Activated T-helper 17 cell treated with anti-CD3 and anti-CD28 coated beads, Interleukin-2, amount 50 U/mL, for 72 hours (primary cell): ENCODE measurements around the gene NPRL2. TPM values are rescaled to one million over a fixed set of nuclear protein-coding genes. Genes with fewer than 3 reads are reported as not detected.

Source experiments
- ATAC-seq: fragments of 150-1000 bp; cut with Tn5 transposase; replicated peaks from 2 replicates; pipeline ENCODE4 v1.10.0; 2021; ENCODE audit warnings: mild to moderate bottlenecking, moderate library complexity
- H3K27ac Mint-ChIP-seq: one replicate; pipeline ENCODE4 v1.8.0; 2022; ENCODE audit warnings: mixed read lengths
- H3K27me3 Mint-ChIP-seq: one replicate; pipeline ENCODE4 v1.8.0; 2022; ENCODE audit warnings: mixed read lengths
- H3K36me3 Mint-ChIP-seq: one replicate; pipeline ENCODE4 v1.8.0; 2022; ENCODE audit warnings: low read depth, mild to moderate bottlenecking, mixed read lengths
- H3K4me1 Mint-ChIP-seq: one replicate; pipeline ENCODE4 v1.8.0; 2022; ENCODE audit warnings: mixed read lengths
- H3K4me3 Mint-ChIP-seq: one replicate; pipeline ENCODE4 v1.8.0; 2022; ENCODE audit warnings: mild to moderate bottlenecking, mixed read lengths
- H3K9me3 Mint-ChIP-seq: one replicate; pipeline ENCODE4 v1.8.0; 2022; ENCODE audit warnings: mixed read lengths
- total RNA-seq, 2 donors: library from RNA; stranded (reverse); gene quantifications; one replicate each; pipeline ENCODE4 v1.2.3, GENCODE V29; 2022

The NPRL2 gene
- total RNA-seq, 2 donors from 2014 or later: 50.2 to 96.5 TPM

GRCh38 chr3:50333744-50334328 is 16.7 kb downstream of the NPRL2 start:
- H3K4me1 Mint-ChIP-seq: peaks cover 14% of the 10 kb centered on the region
- H3K4me3 Mint-ChIP-seq: peak overlapping the region; percentile 98
- peaks cover 99% of the 10 kb centered on the region for H3K36me3 Mint-ChIP-seq
- peak overlapping the region; percentile 82 for H3K27ac Mint-ChIP-seq
- H3K27me3 Mint-ChIP-seq: no peaks in the 10 kb centered on the region
- no peaks in the 10 kb centered on the region for H3K9me3 Mint-ChIP-seq
- ATAC-seq: no peak

- no peak overlapping the region for H3K4me3 Mint-ChIP-seq
- H3K9me3 Mint-ChIP-seq: no peaks in the 10 kb centered on the region
Measured at GRCh38 chr3:50331364-50331907, 19.1 kb downstream of the NPRL2 start.

DNA sequence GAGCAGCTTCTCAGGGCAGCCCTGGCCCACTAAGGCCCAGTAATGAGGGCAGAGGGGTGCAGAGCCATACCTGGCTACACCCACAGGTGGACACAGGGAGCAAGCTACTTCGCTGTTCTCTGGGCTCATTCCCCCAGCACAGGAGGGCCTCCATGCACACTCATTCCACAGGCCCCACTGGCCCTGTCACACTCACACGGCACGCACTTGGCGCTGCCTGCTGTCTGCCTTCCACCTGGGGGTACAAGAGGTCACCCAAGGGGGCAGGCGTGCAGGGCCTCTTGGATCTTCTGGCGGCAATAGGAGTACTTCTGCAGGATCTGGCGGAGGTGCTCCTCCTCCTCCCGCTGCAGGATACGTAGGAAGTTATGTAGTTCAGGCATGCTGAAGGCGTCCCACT is 20.2 kb downstream of the NPRL2 start:
- no peak overlapping the region for H3K27ac Mint-ChIP-seq
- no peak for ATAC-seq
- no peaks in the 10 kb centered on the region for H3K27me3 Mint-ChIP-seq
- H3K36me3 Mint-ChIP-seq: peaks cover 75% of the 10 kb centered on the region
- H3K4me1 Mint-ChIP-seq: peaks cover 9% of the 10 kb centered on the region
- H3K4me3 Mint-ChIP-seq: no peak overlapping the region
- H3K9me3 Mint-ChIP-seq: no peaks in the 10 kb centered on the region

More at GRCh38 chr3:50331364-50331907, 19.1 kb downstream of the NPRL2 start:
- H3K27me3 Mint-ChIP-seq: no peaks in the 10 kb centered on the region
- peaks cover 84% of the 10 kb centered on the region for H3K36me3 Mint-ChIP-seq
- H3K27ac Mint-ChIP-seq: no peak overlapping the region
- ATAC-seq: no peak
- H3K4me1 Mint-ChIP-seq: peaks cover 9% of the 10 kb centered on the region

DNA sequence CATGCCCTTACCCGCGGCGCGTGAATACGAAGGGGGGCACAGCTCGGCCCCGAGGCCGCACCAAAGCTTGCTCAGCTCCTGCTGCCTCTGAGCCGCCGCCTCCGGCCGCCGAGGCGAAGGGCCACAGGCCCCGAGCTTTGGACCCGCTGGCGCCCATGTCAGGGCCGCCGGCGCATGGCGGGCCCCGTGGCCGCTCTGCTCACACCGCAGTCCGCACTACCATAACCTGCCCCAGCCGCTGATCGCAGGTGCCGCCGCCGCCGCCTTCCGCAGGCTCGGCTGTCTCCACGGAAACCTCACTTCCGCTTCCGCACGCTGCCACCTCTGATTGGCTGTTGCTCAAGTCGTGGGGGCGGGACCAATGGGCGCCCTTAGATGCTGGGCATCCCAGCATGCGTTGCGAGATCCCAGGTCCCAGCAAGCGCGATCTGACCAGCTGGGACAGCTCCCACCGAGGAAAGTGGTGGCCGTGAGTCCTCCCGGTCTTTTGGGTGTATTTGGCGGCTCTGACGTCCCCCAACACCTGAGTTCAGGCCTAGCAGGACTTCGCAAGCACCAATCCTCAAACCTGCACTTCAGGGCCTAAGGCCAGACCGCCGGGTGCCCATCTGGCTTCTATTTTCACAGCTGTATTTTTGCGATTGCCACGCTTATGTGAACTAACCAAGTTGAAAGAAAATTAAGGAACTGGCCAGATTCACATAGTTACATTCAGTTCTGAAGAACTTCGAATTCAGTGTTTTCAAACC is 22.5 kb downstream of the NPRL2 start, which contains the start of gene TUSC2:
TSS of gene TUSC2 (minus strand) at position 281 of the 749 bp plus-strand sequence. CDS start at position 157, 124 bp downstream.
- Mint-ChIP-seq H3K27me3 (no peaks in the 10 kb centered on the region), H3K4me1 (no peaks in the 10 kb centered on the region), H3K27ac (peak within 1 kb of the TSS; percentile 87), H3K4me3 (peak within 1 kb of the TSS; percentile 82), H3K36me3 (peaks cover 62% of the 10 kb centered on the region), H3K9me3 (no peaks in the 10 kb centered on the region)
- peak; percentile 98 for ATAC-seq

DNA sequence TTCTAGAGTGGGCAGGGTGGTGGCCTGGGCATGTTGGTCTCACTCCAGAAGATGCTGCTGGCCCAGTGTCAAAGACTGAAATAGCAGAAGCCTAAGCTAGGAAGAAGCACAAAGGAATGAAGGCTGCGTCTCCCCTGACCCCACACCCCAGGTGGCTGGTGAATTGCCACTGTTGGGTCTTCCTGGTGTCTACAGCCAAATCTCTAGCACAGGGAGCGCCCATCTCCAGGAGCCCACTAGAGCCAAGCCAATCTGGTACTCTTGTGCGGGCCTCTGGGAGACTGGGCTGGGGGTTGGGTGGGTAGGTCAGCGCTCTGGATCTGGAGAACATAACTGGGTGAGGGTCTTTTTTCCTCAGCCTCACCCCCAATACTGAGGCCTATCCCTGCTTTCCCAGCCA is 23.4 kb downstream of the NPRL2 start:
- no peak for ATAC-seq

GRCh38 chr3:50326182-50326541 is 24.4 kb downstream of the NPRL2 start:
- Mint-ChIP-seq H3K27me3 (no peaks in the 10 kb centered on the region), H3K36me3 (peaks cover 42% of the 10 kb centered on the region), H3K9me3 (no peaks in the 10 kb centered on the region), H3K4me3 (peak overlapping the region; percentile 82), H3K27ac (no peak overlapping the region), H3K4me1 (no peaks in the 10 kb centered on the region)
- no peak for ATAC-seq

More for the DNA sequence above, 23.4 kb downstream of the NPRL2 start:
- H3K27ac Mint-ChIP-seq: peak overlapping the region; percentile 87
- peaks cover 52% of the 10 kb centered on the region for H3K36me3 Mint-ChIP-seq
- H3K27me3 Mint-ChIP-seq: no peaks in the 10 kb centered on the region
- H3K4me1 Mint-ChIP-seq: no peaks in the 10 kb centered on the region
- H3K4me3 Mint-ChIP-seq: peak overlapping the region; percentile 82
- no peaks in the 10 kb centered on the region for H3K9me3 Mint-ChIP-seq

DNA sequence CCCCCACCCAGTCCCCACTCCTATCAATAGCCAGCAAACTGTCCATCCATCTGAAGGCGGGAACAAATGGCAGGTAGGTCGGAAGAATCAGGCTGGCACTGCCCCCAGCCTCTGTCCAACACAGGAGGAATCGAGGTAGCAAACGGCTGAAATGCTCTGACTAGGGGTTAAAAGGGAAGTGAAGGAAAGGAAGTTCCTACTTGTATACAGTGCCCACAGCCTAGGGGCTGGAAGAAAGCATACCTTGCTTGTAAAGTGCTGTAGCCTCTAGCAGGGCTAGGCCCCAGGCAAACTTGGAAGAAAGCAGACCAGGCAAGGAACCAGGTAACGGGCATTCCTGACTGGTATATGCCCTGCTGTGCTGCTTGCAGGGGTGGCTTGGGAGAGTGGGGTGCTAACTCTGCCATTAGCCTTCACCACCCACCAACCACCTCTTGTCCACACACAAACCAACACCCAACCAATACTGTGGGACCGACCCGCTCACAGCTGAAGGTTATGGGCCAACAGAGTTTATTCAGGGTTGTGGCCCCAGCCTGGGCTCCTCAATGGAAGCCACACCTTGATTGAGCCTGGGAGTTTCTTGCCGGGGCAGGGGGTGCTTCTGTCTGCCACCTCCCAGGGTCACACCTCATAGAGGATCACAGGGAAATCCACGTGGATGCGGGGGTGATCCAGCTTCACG is 24.9 kb downstream of the NPRL2 start:
- Mint-ChIP-seq H3K9me3 (no peaks in the 10 kb centered on the region), H3K4me1 (no peaks in the 10 kb centered on the region), H3K27me3 (no peaks in the 10 kb centered on the region), H3K36me3 (peaks cover 37% of the 10 kb centered on the region), H3K4me3 (peak overlapping the region; percentile 82), H3K27ac (no peak overlapping the region)
- ATAC-seq: no peak

- no peaks in the 10 kb centered on the region for H3K27me3 Mint-ChIP-seq
- ATAC-seq: no peak
- H3K36me3 Mint-ChIP-seq: peaks cover 31% of the 10 kb centered on the region
- H3K27ac Mint-ChIP-seq: peak overlapping the region; percentile 4
- no peak overlapping the region for H3K4me3 Mint-ChIP-seq
- H3K4me1 Mint-ChIP-seq: peaks cover 2% of the 10 kb centered on the region
- H3K9me3 Mint-ChIP-seq: no peaks in the 10 kb centered on the region
Measured at GRCh38 chr3:50325113-50325480, 25.5 kb downstream of the NPRL2 start.

DNA sequence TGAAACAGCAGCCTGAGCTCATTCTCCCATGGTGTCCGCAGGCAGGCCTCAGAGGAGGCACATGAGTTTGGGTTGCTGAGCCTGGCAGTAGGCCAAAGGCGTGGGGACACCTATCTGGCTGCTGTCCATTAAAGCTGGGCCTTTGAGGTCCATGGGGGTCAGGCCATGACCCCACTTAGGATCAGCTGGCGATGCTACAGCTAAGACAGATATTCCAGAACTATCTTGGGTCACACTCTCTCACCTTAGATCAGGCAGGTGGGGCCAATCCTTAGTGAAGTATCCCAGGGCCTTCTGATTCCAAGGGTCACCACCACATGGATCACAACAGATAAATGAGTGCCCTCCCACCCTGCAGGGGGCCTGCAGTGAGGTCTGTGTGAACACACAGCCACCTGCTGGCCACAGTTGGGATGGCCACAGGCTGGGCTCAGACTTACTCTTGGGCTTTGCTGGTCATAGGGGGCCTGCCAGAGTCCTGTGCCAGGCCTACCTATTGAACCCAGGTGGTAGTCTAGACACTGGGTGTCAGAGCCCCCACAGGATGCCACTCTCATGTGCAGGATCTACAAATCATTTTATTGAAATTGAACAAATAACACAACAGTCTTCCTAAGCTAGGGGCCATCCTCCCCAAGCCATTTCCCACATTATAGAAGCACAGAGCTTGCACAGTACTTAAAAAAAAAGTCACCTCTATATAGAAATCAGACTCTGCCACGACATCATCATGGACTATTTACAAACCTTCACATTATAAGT is 26.0 kb downstream of the NPRL2 start:
- H3K4me1 Mint-ChIP-seq: peaks cover 6% of the 10 kb centered on the region
- no peak overlapping the region for H3K4me3 Mint-ChIP-seq
- no peak for ATAC-seq
- H3K9me3 Mint-ChIP-seq: no peaks in the 10 kb centered on the region
- H3K27ac Mint-ChIP-seq: peak overlapping the region; percentile 4
- H3K27me3 Mint-ChIP-seq: no peaks in the 10 kb centered on the region
- H3K36me3 Mint-ChIP-seq: peaks cover 26% of the 10 kb centered on the region

DNA sequence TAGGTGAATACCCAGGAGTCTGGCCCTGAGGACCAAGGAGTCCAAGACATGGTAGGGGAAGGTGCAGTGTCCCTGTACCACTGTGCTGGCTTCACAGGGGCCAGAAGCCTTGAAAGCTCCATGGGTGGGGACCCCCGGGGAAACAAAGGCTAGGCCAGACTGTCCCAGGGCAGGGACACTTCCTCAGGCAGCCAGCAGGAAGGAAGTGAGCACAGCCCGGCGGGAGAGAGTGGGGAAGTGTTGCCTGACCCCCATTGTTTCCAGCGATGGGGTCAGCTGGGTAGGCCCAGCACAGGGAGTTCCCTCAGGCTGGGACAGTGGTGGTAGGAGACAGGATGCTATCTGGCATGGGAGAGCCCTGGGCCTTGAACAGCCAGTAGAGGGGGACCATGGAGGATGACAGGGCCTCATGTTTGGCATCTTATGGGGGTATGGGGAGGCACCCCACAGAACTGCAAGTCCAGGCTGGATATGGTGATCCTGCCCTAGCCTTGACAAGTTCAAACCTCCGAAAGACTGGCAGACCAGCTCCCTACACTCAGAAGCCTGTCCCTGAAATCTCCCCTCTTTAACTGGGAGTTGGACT is 26.9 kb downstream of the NPRL2 start:
- peak overlapping the region; percentile 25 for H3K27ac Mint-ChIP-seq
- no peaks in the 10 kb centered on the region for H3K9me3 Mint-ChIP-seq
- ATAC-seq: no peak
- H3K4me3 Mint-ChIP-seq: no peak overlapping the region
- no peaks in the 10 kb centered on the region for H3K27me3 Mint-ChIP-seq
- peaks cover 19% of the 10 kb centered on the region for H3K36me3 Mint-ChIP-seq
- peaks cover 11% of the 10 kb centered on the region for H3K4me1 Mint-ChIP-seq

GRCh38 chr3:50323092-50323600 is 27.4 kb downstream of the NPRL2 start:
- peak overlapping the region; percentile 25 for H3K27ac Mint-ChIP-seq
- H3K9me3 Mint-ChIP-seq: no peaks in the 10 kb centered on the region
- peak overlapping the region; percentile 88 for H3K4me3 Mint-ChIP-seq
- peaks cover 13% of the 10 kb centered on the region for H3K36me3 Mint-ChIP-seq
- H3K4me1 Mint-ChIP-seq: peaks cover 11% of the 10 kb centered on the region
- no peaks in the 10 kb centered on the region for H3K27me3 Mint-ChIP-seq
- ATAC-seq: no peak

DNA sequence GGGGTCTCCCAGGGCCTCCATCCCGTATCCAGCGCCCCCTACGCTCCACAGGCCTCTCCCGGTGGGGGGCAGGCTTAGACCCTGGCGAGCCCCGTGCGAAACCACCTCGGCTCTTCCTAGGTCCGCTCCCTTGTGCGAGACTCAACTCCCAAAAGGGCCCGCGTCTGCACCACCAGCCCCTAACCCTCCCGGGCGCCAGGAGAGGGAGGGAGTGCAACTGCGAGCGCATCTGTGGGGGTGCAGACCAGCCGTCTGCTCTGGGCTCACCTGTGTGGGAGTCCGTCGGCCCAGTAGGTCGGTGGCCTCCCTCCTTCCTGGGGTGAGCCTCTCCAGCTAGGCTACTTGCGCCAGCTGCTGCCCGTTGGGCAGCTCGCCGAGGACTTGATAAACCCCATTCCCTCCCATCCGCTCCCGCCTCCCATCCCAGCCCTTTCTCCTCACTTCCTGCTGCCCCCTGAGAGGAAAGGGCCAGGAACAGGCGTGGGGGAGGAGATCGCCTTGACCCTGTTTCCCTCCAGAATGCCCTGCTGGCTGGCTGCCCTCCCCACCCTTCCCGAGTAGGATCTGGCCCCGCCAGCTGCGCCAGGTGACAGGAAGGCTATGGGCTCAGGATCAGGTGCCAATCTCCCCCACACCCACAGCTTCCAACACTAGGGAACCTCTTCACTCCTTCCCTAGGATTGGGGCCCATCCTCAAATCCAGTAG is 28.0 kb downstream of the NPRL2 start, which contains the start of gene HYAL2:
TSS of gene HYAL2 (minus strand) at position 360 of the 706 bp plus-strand sequence. CDS start 2,256 bp downstream, outside the sequence.
- no peaks in the 10 kb centered on the region for H3K27me3 Mint-ChIP-seq
- peak within 1 kb of the TSS; percentile 88 for H3K4me3 Mint-ChIP-seq
- H3K9me3 Mint-ChIP-seq: no peaks in the 10 kb centered on the region
- H3K36me3 Mint-ChIP-seq: peaks cover 11% of the 10 kb centered on the region
- ATAC-seq: no peak
- H3K4me1 Mint-ChIP-seq: peaks cover 11% of the 10 kb centered on the region
- peak within 1 kb of the TSS; percentile 88 for H3K27ac Mint-ChIP-seq

GRCh38 chr3:50322115-50322385 is 28.5 kb downstream of the NPRL2 start:
- Mint-ChIP-seq H3K9me3 (no peaks in the 10 kb centered on the region), H3K4me1 (peaks cover 11% of the 10 kb centered on the region), H3K36me3 (peaks cover 11% of the 10 kb centered on the region), H3K4me3 (peak overlapping the region; percentile 88), H3K27ac (no peak overlapping the region), H3K27me3 (no peaks in the 10 kb centered on the region)
- no peak for ATAC-seq
